NT2/D1 (cell line): Measurements from ENCODE around the gene RBM15B.

Source experiments
- DNase-seq: peaks from one replicate; pipeline ENCODE4 v3.0.0-alpha.2; 2011; ENCODE audit warnings: low read depth, low spot score
- H3K27me3 ChIP-seq: 2 replicates; pipeline ENCODE4 v1.6.0; 2011; ENCODE audit warnings: mild to moderate bottlenecking; ENCODE audit not compliant: insufficient read length, insufficient read depth
- H3K36me3 ChIP-seq: 2 replicates; pipeline ENCODE4 v1.6.1; 2011; ENCODE audit warnings: mild to moderate bottlenecking, low read length, mixed read lengths; ENCODE audit not compliant: insufficient read depth, insufficient read length
- H3K4me1 ChIP-seq: 2 replicates; pipeline ENCODE4 v1.5.1; 2011; ENCODE audit not compliant: insufficient read depth, insufficient read length
- H3K4me3 ChIP-seq: 2 replicates; pipeline ENCODE4 v1.5.1; 2011; ENCODE audit warnings: low read depth; ENCODE audit not compliant: insufficient read length
- H3K9ac ChIP-seq: 2 replicates; pipeline ENCODE4 v1.6.0; 2011; ENCODE audit warnings: low read depth; ENCODE audit not compliant: insufficient read length
- H3K9me3 ChIP-seq: 2 replicates; pipeline ENCODE4 v1.5.1; 2011; ENCODE audit warnings: mild to moderate bottlenecking, low read length; ENCODE audit not compliant: insufficient read depth
- SUZ12 ChIP-seq: IDR thresholded peaks from 2 replicates; pipeline ENCODE4 v1.6.1; 2011; ENCODE audit not compliant: insufficient read length, insufficient read depth; ENCODE audit errors: extremely low read depth
- YY1 ChIP-seq: IDR thresholded peaks from 2 replicates; pipeline ENCODE4 v1.6.1; 2011; ENCODE audit not compliant: insufficient read length, insufficient read depth
- ZNF274 ChIP-seq: IDR thresholded peaks from 2 replicates; pipeline ENCODE4 v1.6.1; 2011; ENCODE audit warnings: mild to moderate bottlenecking, low read depth, low read length

RBM15B gene

GRCh38 chr3:51403675-51404074 lies 12.6 kb downstream of the RBM15B start:
- H3K9me3 ChIP-seq: no peaks in the 10 kb centered on the region
- no peak for DNase-seq
- H3K4me1 ChIP-seq: no peaks in the 10 kb centered on the region
- no peak overlapping the region for H3K9ac ChIP-seq
- peaks cover 47% of the 10 kb centered on the region for H3K36me3 ChIP-seq
- H3K4me3 ChIP-seq: no peak overlapping the region
- no peak for TF ChIP-seq ZNF274
- TF ChIP-seq YY1: no peak
- TF ChIP-seq SUZ12: no peak
- H3K27me3 ChIP-seq: no peaks in the 10 kb centered on the region

GRCh38 chr3:51408021-51408420 lies 16.9 kb downstream of the RBM15B start:
- Histone ChIP-seq H3K9me3 (no peaks in the 10 kb centered on the region), H3K4me1 (no peaks in the 10 kb centered on the region), H3K27me3 (no peaks in the 10 kb centered on the region), H3K9ac (no peak overlapping the region), H3K36me3 (peaks cover 52% of the 10 kb centered on the region), H3K4me3 (no peak overlapping the region)
- DNase-seq: no peak
- TF ChIP-seq ZNF274 (no peak), SUZ12 (no peak), YY1 (no peak)

- Histone ChIP-seq H3K27me3 (no peaks in the 10 kb centered on the region), H3K9ac (no peak overlapping the region), H3K36me3 (peaks cover 52% of the 10 kb centered on the region), H3K4me3 (no peak overlapping the region), H3K4me1 (no peaks in the 10 kb centered on the region), H3K9me3 (no peaks in the 10 kb centered on the region)
- no peak for DNase-seq
- TF ChIP-seq YY1 (no peak), ZNF274 (no peak), SUZ12 (no peak)
Measured at GRCh38 chr3:51408813-51409212, 17.7 kb downstream of the RBM15B start.

GRCh38 chr3:51422211-51422610 lies 31.1 kb downstream of the RBM15B start:
- Histone ChIP-seq H3K4me3 (no peak overlapping the region), H3K9ac (no peak overlapping the region), H3K27me3 (no peaks in the 10 kb centered on the region), H3K4me1 (no peaks in the 10 kb centered on the region), H3K36me3 (peaks cover 55% of the 10 kb centered on the region), H3K9me3 (no peaks in the 10 kb centered on the region)
- no peak for TF ChIP-seq YY1
- no peak for TF ChIP-seq SUZ12
- TF ChIP-seq ZNF274: no peak
- DNase-seq: no peak

- no peak for DNase-seq
- Histone ChIP-seq H3K36me3 (peaks cover 45% of the 10 kb centered on the region), H3K9me3 (no peaks in the 10 kb centered on the region), H3K27me3 (no peaks in the 10 kb centered on the region), H3K4me1 (no peaks in the 10 kb centered on the region), H3K9ac (no peak overlapping the region), H3K4me3 (no peak overlapping the region)
- no peak for TF ChIP-seq ZNF274
Measured at GRCh38 chr3:51426921-51427320, 35.8 kb downstream of the RBM15B start.

- H3K36me3 ChIP-seq: peaks cover 42% of the 10 kb centered on the region
- no peaks in the 10 kb centered on the region for H3K9me3 ChIP-seq
- H3K27me3 ChIP-seq: no peaks in the 10 kb centered on the region
- H3K4me3 ChIP-seq: no peak overlapping the region
- DNase-seq: no peak
- no peaks in the 10 kb centered on the region for H3K4me1 ChIP-seq
- TF ChIP-seq SUZ12 (no peak), ZNF274 (no peak), YY1 (no peak)
- H3K9ac ChIP-seq: no peak overlapping the region
Measured at GRCh38 chr3:51429138-51429537, 38.1 kb downstream of the RBM15B start.

- no peak overlapping the region for H3K4me3 ChIP-seq
- no peak for DNase-seq
Measured at GRCh38 chr3:51434110-51434509, 43.0 kb downstream of the RBM15B start.

GRCh38 chr3:51434746-51435327 lies 43.8 kb downstream of the RBM15B start:
- TF ChIP-seq SUZ12 (no peak), YY1 (no peak), ZNF274 (no peak)
- no peak overlapping the region for H3K4me3 ChIP-seq
- H3K36me3 ChIP-seq: peaks cover 45% of the 10 kb centered on the region
- no peak overlapping the region for H3K9ac ChIP-seq
- DNase-seq: peak; percentile 49
- H3K9me3 ChIP-seq: no peaks in the 10 kb centered on the region
- no peaks in the 10 kb centered on the region for H3K4me1 ChIP-seq
- no peaks in the 10 kb centered on the region for H3K27me3 ChIP-seq

More at GRCh38 chr3:51434110-51434509, 43.0 kb downstream of the RBM15B start:
- TF ChIP-seq ZNF274: no peak
- TF ChIP-seq SUZ12: no peak
- TF ChIP-seq YY1: no peak
- no peaks in the 10 kb centered on the region for H3K27me3 ChIP-seq
- H3K36me3 ChIP-seq: peaks cover 43% of the 10 kb centered on the region
- no peak overlapping the region for H3K9ac ChIP-seq
- no peaks in the 10 kb centered on the region for H3K4me1 ChIP-seq
- no peaks in the 10 kb centered on the region for H3K9me3 ChIP-seq
